K562 (cell line): ENCODE data around the gene BTD. TPM values are rescaled to one million over a fixed set of nuclear protein-coding genes. Genes with fewer than 3 reads are reported as not detected.

Experiments used
- ARID2 ChIP-seq: fragments of 450-650 bp; IDR thresholded peaks from 2 replicates; pipeline ENCODE4 v1.6.1; 2017; ENCODE audit warnings: antibody characterized with exemption, mild to moderate bottlenecking
- CAMTA2 ChIP-seq: fragments of 250-450 bp; sonication (Bioruptor Pico); conservative IDR thresholded peaks from 2 replicates; pipeline ENCODE4 v1.5.1; 2022
- CBFB ChIP-seq: sonication (generic); formaldehyde crosslinking; IDR thresholded peaks from 2 replicates; pipeline ENCODE4 v1.4.0; 2020; ENCODE audit warnings: mild to moderate bottlenecking, missing genetic modification reagents
- ETS2 ChIP-seq: IDR thresholded peaks from 2 replicates; pipeline ENCODE4 v1.6.1; 2016; ENCODE audit warnings: borderline replicate concordance, missing genetic modification characterization, mild to moderate bottlenecking, moderate library complexity, missing compliant biosample characterization; ENCODE audit not compliant: poor library complexity, severe bottlenecking
- ETV6 ChIP-seq, 3 experiments: fragments of 150-350 bp in 1 of 3; sonication (generic) in 1 of 3; formaldehyde crosslinking in 1 of 3; IDR thresholded peaks; 2 replicates each; pipeline versions ENCODE4 v1.6.1 to v1.8.0; 2014 to 2022; ENCODE audit warnings: borderline replicate concordance in 2 of 3, low read depth in 2 of 3, antibody characterized with exemption in 1 of 3, low read length in 1 of 3, mild to moderate bottlenecking in 1 of 3, missing genetic modification reagents in 1 of 3
- FOXA3 ChIP-seq, 2 experiments: fragments of 450-650 bp in 1 of 2; sonication (generic) in 1 of 2; formaldehyde crosslinking; IDR thresholded peaks in 1 of 2; conservative IDR thresholded peaks in 1 of 2; 2 replicates each; pipeline versions ENCODE4 v1.4.0 to v1.8.0; 2020 to 2022; ENCODE audit warnings: mild to moderate bottlenecking in 2 of 2, missing genetic modification reagents in 1 of 2
- KDM2B ChIP-seq: fragments of 250-450 bp; sonication (Bioruptor Pico); IDR thresholded peaks from 2 replicates; pipeline ENCODE4 v1.8.0; 2021; ENCODE audit warnings: mild to moderate bottlenecking, moderate library complexity
- MAFG ChIP-seq: fragments of 450-650 bp; conservative IDR thresholded peaks from 2 replicates; pipeline ENCODE4 v1.6.1; 2016; ENCODE audit warnings: missing genetic modification characterization, missing compliant biosample characterization
- MAX ChIP-seq: sonication (generic); formaldehyde crosslinking; IDR thresholded peaks from 2 replicates; pipeline ENCODE4 v1.9.0; 2022; ENCODE audit warnings: mild to moderate bottlenecking, missing genetic modification reagents
- NFE2L1 ChIP-seq: fragments of 450-650 bp; IDR thresholded peaks from 2 replicates; pipeline ENCODE4 v1.6.1; 2016; ENCODE audit warnings: missing genetic modification characterization, low read depth, mild to moderate bottlenecking, missing compliant biosample characterization, moderate library complexity, borderline replicate concordance
- PHTF2 ChIP-seq: fragments of 250-450 bp; sonication (Bioruptor Pico); IDR thresholded peaks from 2 replicates; pipeline ENCODE4 v1.5.0; 2021; ENCODE audit warnings: mild to moderate bottlenecking
- PTRF ChIP-seq: fragments of 450-650 bp; IDR thresholded peaks from 2 replicates; pipeline ENCODE4 v1.6.1; 2016; ENCODE audit warnings: mild to moderate bottlenecking, missing genetic modification characterization, missing compliant biosample characterization
- SREBF1 ChIP-seq: fragments of 150-350 bp; IDR thresholded peaks from 2 replicates; pipeline ENCODE4 v1.6.1; 2014; ENCODE audit warnings: antibody characterized with exemption, low read depth, low read length, borderline replicate concordance
- TARDBP ChIP-seq: fragments of 450-650 bp; IDR thresholded peaks from 2 replicates; pipeline ENCODE4 v1.6.1; 2016
- ZC3H4 ChIP-seq: sonication (generic); formaldehyde crosslinking; IDR thresholded peaks from 2 replicates; pipeline ENCODE4 v1.9.0; 2021; ENCODE audit warnings: missing genetic modification reagents, borderline replicate concordance
- ZFX ChIP-seq: sonication (generic); formaldehyde crosslinking; IDR thresholded peaks from 2 replicates; pipeline ENCODE4 v1.8.0; 2022; ENCODE audit warnings: mild to moderate bottlenecking, missing genetic modification reagents, moderate library complexity
- ZNF263 ChIP-seq: sonication (generic); formaldehyde crosslinking; IDR thresholded peaks from 2 replicates; pipeline ENCODE4 v1.8.0; 2022; ENCODE audit warnings: mild to moderate bottlenecking, missing genetic modification reagents, borderline replicate concordance
- ZNF311 ChIP-seq: fragments of 250-450 bp; sonication (Bioruptor Pico); IDR thresholded peaks from 2 replicates; pipeline ENCODE4 v1.4.0; 2020; ENCODE audit warnings: mild to moderate bottlenecking, moderate library complexity
- ZNF384 ChIP-seq: IDR thresholded peaks from 2 replicates; pipeline ENCODE4 v1.6.1; 2012; ENCODE audit warnings: low read depth, low read length, improper control_type of control experiment
- ZNF511 ChIP-seq: sonication (generic); formaldehyde crosslinking; IDR thresholded peaks from 2 replicates; pipeline ENCODE4 v1.8.0; 2022; ENCODE audit warnings: mild to moderate bottlenecking, missing genetic modification reagents
- ZNF584 ChIP-seq: fragments of 200-800 bp; sonication (Bioruptor generic); IDR thresholded peaks from 2 replicates; pipeline ENCODE4 v1.6.1; 2016; ENCODE audit warnings: low read depth, mild to moderate bottlenecking, missing genetic modification characterization, missing compliant biosample characterization
- ZNF830 ChIP-seq: fragments of 250-450 bp; sonication (Bioruptor Pico); IDR thresholded peaks from 2 replicates; pipeline ENCODE4 v1.5.0; 2021; ENCODE audit warnings: mild to moderate bottlenecking
- ZSCAN29 ChIP-seq: fragments of 450-650 bp; IDR thresholded peaks from 2 replicates; pipeline ENCODE4 v1.6.1; 2017
- polyA plus RNA-seq, 8 experiments: library from polyadenylated mRNA; depleted of rRNA in 4 of 8; stranded (reverse) in 5 of 8; unstranded in 3 of 8; fragments of >200 nt; fragmentation: Nextera tagmentation in 2 of 8; fragmentation: Illumina TruSeq in 1 of 8; extraction: Ambion mirVana in 2 of 8; extraction: Trizol in 1 of 8; gene quantifications; 2 replicates each; pipeline versions ENCODE4 v1.2.1 to v1.2.3, GENCODE V29; 2011 to 2014; ENCODE audit warnings: inconsistent platforms in 1 of 8, missing spikeins in 1 of 8
- total RNA-seq, 7 experiments: library from RNA; depleted of rRNA in 6 of 7; stranded (reverse); fragments of >200 nt in 6 of 7; fragmentation: Illumina TruSeq in 2 of 7; extraction: Trizol in 2 of 7; gene quantifications; 2 replicates each; pipeline versions ENCODE4 v1.2.1 to v1.2.3, GENCODE V29; 2011 to 2021; ENCODE audit warnings: low replicate concordance in 1 of 7
- TF ChIP-seq, protein P1 (sequence below): fragments of 450-650 bp; IDR thresholded peaks from 2 replicates; pipeline ENCODE4 v1.6.1; 2016; ENCODE audit warnings: low read depth, mild to moderate bottlenecking, moderate library complexity
- TF ChIP-seq, protein P2 (sequence below): sonication (generic); formaldehyde crosslinking; IDR thresholded peaks from 2 replicates; pipeline ENCODE4 v1.8.1; 2023; ENCODE audit warnings: mild to moderate bottlenecking, missing genetic modification reagents

The BTD gene
- total and polyA plus RNA-seq, 9 of the 15 experiments (the other 6 are each of a cell fraction or from before 2014, with no cell fraction given): 6.6 to 26.2 (median 10.6) TPM

DNA sequence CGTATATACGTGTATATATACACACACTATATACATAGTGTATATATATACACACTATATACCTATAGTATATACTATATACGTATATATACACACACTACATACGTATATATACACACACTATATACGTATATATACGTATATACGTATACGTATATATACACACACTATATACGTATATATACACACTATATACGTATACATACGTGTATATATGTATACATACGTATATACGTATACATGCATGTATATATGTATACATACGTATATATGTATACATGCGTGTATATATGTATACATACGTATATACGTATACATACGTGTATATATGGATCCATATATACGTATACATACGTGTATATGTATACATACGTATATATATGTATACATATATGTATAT, 9.6 kb upstream of the BTD start (continued):
- TF ChIP-seq, protein P1, sequence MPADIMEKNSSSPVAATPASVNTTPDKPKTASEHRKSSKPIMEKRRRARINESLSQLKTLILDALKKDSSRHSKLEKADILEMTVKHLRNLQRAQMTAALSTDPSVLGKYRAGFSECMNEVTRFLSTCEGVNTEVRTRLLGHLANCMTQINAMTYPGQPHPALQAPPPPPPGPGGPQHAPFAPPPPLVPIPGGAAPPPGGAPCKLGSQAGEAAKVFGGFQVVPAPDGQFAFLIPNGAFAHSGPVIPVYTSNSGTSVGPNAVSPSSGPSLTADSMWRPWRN: no peak
- TF ChIP-seq ZNF830 (peak; percentile 64; the same call in 1 of the 2 replicates), ZNF511 (no peak), KDM2B (CRISPR knock-in tag) (no peak), CAMTA2 (CRISPR knock-in tag) (peak; percentile 97; the same call in 1 of the 2 replicates), MAX (CRISPR knock-in tag) (no peak), ZNF311 (CRISPR knock-in tag) (no peak), PHTF2 (CRISPR knock-in tag) (peak; percentile 98), ETV6 (IDR thresholded peaks at IDR 0.05; ENCODE audit: borderline replicate concordance in 1 of 2, low read depth in 2 of 2, low read length in 1 of 2) (no peak), ETV6 (CRISPR knock-in tag; IDR thresholded peaks at IDR 0.05; ENCODE audit: borderline replicate concordance) (no peak), ETS2 (tag) (peak; percentile 76), FOXA3 (CRISPR knock-in tag; conservative IDR thresholded peaks at IDR 0.05 in 1 of 2, IDR thresholded peaks at IDR 0.05 in 1 of 2) (no peak), ARID2 (no peak), ZSCAN29 (no peak), ZC3H4 (CRISPR knock-in tag) (no peak), ZNF384 (no peak), PTRF (tag) (peak; percentile 85), CBFB (CRISPR knock-in tag) (no peak), SREBF1 (no peak), TARDBP (no peak), ZNF584 (CRISPR knock-in tag) (no peak), NFE2L1 (tag) (no peak), MAFG (no peak), ZNF263 (no peak), ZFX (no peak)
- TF ChIP-seq, protein P2, sequence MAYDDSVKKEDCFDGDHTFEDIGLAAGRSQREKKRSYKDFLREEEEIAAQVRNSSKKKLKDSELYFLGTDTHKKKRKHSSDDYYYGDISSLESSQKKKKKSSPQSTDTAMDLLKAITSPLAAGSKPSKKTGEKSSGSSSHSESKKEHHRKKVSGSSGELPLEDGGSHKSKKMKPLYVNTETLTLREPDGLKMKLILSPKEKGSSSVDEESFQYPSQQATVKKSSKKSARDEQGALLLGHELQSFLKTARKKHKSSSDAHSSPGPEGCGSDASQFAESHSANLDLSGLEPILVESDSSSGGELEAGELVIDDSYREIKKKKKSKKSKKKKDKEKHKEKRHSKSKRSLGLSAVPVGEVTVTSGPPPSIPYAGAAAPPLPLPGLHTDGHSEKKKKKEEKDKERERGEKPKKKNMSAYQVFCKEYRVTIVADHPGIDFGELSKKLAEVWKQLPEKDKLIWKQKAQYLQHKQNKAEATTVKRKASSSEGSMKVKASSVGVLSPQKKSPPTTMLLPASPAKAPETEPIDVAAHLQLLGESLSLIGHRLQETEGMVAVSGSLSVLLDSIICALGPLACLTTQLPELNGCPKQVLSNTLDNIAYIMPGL (CRISPR knock-in tag): no peak
